GM21423 (cell line): ENCODE measurements around the gene JDP2.

Experiments
- ATAC-seq: cut with Tn5 transposase; IDR thresholded peaks from one replicate; pipeline ENCODE4 v1.9.1; 2021; ENCODE audit warnings: mild to moderate bottlenecking, moderate library complexity; ENCODE audit not compliant: unreplicated experiment

Gene JDP2

DNA sequence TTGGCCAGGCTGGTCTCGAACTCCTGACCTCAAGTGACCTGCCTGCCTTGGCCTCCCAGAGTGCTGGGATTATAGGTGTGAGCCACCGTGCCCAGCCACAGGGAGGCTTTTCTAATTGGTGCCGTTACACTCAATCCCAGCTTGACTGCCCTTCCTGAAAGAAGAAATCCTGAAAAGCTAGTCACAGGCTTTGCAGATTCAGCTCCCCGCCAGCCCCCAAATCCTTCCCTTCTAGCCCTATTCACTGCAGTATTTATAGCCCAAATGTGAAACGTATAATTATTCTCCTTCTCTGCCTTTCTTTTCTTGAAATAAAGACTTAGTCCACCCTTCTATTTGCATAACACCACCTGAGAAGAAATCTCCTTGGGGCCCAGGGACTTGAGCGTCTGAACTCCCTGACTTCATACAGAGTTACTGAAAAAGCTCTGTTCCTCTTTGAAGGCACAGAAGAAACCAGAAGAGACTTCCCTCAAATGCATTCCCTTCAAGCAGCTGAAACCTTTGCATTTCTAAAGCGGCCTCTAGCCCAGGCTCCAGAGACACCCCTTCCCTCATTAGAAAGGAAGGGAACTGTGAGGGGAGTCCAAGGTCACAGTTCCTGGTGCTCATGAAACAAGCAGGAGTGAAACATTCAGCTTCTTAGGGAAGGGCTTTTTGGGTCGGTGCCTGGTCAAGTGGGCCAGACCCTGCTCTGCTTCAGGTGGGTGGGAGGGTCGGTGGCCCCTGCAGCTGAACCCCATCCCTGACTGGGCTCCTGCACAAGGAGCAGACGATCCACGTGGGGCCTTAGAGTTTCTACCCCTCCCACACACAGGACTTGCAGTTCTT, 52.2 kb downstream of the JDP2 start:
- ATAC-seq, result peak; percentile 78

DNA sequence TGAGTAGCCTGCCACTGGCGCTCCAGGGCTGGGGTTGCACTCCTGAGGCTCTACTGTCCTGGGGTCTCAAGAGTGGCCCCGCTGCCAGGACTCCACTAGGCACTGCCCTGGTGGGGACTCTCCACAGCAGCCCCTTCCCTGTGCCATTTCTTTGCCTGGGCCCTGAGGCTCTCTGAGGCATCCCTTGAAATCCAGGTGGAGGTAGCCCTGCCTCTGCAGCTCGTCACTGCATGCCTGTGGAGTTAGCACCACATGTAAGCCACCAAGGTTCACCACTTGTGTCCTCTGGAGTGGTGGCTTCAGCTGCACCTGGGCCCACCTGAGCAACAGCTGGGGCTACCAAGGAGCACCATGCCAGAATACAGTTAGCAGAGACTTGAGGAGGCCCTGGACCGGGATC, 54.5 kb downstream of the JDP2 start:
- no peak for ATAC-seq

DNA sequence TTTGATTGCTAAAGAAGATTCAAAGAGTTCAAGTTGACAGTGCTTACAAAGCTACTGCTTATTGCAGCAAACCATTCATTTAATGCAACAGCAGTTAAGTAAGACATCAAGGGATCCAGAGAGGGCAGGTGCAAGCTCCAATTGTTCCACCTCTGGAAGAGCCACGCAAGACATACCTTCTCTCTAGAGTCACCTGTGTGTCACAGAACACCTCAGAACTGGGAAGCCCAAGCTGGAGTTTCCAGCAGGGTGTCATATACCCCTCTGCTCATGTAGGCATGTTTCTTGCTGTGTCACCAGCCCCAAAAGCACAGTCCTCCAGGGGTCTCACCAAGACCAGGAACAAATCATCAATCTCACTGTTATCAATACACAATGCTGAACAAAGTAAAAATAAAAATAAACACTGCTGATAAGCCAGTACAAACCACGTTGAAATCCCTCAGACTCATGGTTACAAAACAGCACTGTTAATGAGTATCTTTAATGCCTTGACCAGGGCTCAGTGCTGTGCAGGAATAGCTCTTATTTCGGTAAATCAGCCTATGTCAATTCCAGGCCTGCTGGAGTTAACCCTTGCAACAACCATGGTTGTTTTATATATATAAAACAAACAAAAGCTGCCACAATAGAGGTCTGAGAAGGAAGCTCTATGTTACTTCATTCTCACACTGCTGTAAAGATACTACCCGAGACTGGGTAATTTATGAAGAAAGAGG, 57.0 kb downstream of the JDP2 start:
- no peak for ATAC-seq

DNA sequence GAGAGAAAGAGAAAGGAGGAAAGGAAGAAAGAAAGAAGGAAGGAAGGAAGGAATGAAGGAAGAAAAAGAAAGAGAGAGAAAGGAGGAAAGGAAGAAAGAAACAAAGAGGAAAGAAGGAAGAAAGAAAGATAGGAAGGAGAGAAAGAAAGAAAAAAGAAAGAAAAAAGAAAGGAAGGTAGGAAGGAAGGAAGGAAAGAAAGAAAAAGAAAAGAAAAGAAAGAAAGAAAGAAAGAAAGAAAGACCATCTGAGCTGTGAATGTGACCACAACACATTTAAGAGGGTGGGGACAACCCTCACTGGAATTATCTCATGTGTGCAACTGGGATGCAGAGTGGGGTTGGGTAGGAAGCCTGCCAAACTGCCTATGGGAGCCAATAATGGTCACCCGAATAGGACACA, 58.5 kb downstream of the JDP2 start:
- ATAC-seq, result no peak

DNA sequence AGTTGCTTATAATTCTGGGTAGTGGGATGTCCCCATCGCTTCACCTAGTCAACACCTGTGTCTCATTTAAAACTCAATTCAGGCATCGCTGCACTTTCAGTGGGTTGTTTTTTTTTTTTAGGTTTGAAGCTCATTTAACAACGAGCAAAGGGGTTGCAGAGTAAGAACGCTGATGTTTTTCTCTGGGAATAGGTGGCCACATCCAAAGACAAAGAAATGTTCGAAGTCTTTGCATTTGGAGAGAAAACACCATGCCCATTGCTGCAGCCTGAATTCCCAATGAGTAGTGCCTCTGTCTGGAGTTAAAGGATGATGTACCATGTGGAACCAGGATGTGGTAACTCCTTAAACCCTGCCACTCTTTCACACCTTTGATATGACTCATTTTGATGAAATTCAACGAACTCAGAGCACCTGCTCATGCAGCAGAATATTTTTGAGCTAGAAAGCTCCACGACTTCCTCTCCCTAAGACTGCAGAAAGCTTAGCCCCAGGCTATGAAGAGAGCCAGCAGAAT, 59.4 kb downstream of the JDP2 start:
- peak; percentile 66 for ATAC-seq

DNA sequence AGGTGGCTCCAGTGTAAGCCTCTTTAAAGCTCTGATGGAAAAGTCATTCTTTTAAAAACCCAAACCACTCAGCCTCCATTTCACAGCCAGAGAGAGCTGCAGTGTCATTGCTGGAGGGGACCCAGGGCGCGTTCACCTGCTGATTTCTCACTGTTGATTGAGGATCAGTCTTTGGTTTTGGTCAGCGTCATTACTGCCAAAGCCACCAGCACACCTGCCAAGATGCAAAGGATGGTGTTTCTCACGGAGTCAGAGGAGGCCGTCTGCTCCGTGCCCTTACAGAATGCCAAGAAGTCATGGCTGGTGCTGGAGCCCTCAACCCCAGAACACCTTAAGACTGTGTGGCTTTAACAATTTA, 61.6 kb downstream of the JDP2 start:
- no peak for ATAC-seq

DNA sequence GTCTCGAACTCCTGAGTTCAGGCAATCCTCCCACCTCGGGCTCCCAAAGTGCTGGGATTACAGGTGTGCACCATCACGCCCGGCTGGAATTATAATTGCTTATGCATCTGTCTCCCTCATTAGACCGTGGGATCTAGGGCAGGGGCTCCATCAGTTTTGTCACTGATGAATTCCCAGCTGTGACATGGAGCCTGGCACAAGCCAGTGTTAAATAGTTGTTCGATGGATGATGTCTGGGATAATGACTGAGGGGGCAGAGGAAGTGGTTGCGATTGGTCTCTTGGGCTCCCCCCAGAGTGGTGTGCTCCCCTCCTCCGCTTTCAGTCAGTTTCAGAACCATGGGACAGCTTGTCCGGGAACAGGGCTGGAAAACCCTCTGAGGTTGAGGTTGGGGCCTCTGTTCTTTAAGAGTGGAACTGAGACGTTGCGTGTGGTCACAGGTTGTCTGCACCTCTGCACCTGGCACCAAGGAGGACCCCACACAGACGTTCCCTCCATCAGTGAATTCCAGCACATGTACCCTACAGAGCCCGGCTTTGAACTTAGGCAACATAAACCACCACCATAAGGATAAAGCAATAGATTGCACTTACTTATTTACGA, 63.7 kb downstream of the JDP2 start:
- ATAC-seq, result no peak

DNA sequence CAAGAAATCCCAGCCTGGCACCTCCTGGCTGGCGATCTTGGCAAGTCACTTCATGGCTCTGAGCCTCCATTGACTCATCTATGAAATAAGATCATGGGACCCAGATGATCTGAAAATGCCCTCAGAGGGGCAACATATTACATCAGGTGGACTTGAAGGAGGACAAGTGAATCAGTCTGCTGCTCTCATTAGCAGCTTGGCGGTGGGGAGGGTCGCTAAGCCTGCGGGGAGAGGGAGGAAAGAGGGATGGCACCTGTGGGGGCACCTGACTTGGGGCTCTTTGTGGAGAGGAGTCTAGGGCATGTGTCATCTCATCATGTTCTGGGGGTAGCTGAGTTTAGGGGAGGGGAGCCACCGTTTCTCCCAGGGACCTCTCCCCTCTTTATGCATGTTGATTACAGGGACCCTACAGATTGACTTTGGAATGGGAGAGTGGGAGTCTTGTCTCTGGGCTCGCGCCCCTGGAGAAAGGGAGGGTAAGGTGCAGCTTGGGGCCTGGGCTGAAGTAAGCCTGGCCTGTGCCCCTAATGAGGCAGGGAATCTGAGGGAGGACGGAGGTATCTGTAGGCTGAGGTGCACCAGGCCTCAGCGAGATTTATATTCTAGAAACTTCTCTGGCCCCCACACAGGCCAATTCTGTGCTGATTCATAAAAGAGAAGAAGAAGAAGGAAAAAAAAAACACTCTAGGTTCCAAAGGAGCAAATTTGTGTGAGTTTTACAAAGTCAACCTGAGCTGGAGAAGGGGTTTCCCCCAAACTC, 65.2 kb downstream of the JDP2 start:
- no peak for ATAC-seq

DNA sequence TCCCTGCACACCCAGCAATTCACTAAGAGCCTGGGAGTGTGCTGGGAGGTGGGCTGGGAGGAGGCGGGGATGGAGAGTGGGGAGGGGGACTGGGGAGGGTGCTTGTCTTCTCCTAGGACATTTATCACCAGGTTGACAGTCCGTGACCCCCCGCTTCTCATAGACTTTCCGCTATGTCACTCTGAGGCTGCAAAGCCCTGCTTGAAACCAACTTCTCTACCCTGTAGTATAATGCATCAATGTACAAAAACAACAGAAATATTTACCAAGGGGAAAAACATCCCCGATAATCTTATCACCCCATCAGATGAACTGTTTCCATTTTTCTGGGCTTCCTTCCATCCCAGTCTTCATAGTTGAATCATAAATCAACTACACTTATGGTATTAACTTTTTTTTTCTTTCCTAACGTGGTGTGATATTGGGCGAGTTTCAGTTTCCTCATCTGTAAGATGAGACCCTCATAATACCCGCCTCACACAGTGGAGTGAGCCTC, 65.8 kb downstream of the JDP2 start:
- ATAC-seq, result no peak

DNA sequence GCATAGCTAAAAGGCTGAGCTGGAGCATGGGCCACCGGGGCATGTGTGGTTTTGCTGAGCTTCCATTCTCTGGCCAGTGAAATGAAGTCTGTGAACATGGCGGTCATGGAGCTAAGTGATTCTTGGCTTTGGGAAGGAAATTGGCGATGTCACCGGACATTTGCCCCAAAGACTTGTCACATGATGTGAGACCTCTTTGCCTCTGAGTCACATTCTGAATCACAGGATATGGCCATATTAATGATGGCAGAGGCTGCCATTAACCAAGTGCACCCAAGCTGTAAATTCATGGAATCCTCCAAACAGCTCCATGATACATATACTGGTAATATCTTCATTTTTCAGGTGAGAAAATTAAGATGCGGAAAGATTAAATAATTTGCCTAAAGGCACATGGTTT, 67.1 kb downstream of the JDP2 start:
- no peak for ATAC-seq

DNA sequence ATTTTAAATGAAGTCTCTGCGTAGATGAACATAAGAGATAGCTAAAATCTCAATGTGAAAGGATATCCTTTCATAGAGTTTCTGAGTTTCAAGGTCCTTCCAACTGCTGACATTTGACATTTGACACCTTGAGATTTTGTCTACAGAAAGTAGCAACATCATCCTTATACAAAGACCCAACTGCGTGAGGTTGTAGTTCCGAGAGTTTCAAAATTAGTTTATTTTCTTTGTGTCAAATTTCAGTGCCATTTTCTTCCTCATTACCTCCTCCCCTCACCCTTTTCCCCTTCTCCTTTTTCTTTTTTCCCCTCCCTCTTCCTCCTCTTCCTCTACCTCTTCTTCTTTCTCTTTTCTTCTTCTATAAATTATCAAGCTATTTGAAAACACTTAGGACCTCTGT, 67.6 kb downstream of the JDP2 start:
- ATAC-seq, result no peak

DNA sequence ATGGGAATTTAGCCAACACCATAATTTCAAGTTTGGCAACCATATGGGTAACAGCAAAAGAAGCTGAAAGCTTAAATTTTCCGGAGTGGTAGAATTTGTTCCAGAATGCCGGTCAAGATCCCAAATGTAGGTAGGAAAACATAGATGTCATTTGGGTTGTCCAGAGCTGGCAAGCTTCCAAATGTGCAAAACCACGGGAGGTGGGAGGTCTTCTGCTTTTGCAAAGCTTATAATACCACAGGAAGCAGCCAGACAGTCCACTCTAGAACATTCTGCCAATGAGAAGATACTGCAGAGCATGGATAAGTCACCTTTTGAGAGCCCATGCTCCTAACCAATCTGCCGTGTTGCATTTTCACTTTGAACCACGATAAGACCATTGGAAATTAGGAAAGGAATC, 68.1 kb downstream of the JDP2 start:
- no peak for ATAC-seq

DNA sequence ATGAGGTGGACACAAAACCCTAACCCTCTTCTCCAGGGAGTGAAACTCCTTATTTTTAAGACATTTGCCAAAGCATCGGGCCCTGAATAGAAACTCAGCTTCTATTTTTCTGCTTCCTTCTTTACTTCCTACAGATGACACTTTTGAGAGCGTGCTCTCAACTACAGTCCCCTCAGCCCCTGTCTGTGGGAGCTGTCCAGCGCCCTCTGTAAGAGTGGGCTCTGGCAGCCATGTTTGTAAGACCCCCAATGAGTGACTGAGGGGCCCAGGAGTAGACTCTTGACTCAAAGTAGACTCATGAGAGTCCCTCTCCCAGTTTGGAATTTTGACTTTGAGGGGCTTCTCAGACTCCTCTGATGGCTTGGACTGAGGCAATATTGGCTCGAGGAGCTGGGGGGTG, 68.9 kb downstream of the JDP2 start:
- ATAC-seq, result no peak

DNA sequence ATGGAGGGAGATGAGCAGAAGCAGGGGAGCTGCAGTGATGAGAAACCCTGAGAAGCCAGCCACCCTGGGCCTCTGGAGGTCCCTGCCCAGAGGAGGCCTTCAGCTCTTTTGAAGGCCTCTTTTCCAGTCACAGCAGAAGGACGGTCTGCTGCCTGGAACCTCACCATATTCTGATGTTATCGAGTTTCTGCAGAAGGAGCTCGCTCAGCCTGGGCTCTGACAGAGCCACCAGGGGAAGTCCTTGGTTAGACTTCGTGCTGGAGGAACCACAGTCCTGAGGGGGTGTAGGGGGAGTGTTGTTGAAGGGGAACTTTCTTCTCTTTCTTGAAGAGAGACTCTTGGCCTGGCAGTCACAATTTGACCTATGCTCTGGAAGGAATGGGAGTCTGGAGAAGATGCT, 69.4 kb downstream of the JDP2 start:
- ATAC-seq, result no peak

DNA sequence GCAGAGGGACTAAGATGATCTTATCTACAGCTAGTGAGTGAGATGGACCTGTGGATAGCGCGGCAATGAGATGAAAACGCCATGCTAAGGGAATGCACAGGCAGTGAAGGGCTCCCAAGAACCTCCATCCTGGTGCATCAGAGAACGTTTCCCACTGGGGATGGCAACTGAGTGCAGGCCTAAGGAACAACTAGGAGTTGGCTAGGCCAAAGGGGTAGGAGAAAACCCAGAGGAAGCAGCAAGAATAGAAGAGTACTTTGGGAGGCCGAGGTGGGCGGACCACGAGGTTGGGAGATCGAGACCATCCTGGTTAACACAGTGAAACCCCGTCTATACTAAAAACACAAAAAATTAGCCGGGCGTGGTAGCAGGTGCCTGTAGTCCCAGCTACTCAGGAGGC, 69.9 kb downstream of the JDP2 start:
- ATAC-seq, result no peak

DNA sequence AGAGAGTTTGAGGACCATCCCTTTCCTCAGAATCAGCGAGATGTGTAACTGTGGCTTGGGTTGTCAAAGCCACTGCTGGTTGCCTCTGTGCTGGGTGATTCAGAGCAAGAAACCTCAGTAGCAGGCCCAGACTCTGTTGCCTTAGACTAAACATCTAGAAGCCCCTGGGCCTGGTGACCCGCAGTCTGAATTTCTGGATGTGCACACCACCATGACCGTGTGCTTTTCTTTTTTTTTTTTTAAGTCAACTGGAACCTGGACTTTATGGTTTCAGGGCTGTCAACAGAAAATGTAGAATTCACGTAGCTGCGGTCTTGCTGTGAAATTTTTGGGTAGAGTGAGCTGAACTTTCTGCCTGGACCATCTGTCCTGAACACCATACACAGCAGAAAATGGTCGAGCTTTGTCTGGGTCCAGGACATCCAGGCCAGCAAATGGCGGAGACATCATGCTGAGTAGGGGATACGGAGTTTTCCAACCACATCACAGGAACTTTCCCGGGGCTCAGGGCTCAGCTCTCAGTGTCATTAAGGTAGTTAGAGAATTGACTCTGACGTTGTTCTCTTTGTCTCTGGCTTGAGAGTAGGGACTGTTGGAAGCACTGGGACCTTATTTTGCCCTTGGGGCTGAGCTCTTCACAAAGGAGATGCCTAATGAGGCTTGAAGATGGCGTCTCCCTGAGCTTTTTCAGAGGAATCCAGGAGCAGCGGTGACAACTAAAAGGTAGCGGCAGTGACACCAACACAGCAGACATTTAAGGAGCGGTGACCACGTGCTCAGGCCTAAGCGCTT, 71.5 kb downstream of the JDP2 start:
- peak; percentile 71 for ATAC-seq

DNA sequence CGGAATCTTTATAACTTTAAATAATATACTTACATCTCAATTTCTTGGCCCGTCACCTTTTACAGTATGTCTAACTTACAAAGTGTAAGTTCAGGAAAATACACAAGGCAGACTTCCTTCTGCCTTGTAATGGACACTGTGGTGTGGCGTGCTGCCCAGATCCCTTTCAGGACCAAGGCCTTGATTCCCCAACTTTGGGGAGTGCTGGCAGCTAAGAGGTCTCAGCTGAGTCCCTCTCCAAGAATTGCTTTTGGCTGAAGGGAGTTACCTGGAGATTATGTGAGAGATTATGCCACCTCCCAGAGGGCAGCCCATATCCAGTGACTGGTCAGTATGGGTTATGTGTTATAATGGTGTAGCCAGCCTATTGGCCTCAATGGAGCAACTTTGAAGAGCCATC, 73.3 kb downstream of the JDP2 start:
- ATAC-seq, result no peak

DNA sequence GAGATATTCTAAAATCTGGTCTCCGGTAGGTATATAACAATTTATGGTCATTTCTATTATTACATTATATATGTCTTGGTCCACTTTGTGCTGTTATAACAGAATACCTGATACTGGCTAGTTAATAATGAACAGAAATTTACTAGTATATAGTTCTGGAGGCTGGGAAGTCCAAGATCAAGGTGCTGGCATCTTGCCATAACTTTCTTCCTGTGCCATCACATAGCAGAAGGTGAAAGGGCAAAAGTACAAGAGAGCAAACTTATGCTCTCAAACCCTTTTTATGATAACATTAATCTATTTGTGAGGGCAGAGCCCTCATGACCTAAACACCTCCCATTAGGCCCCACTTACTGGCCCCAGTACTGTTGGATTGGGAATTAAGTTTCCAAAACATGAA, 76.6 kb downstream of the JDP2 start:
- ATAC-seq, result no peak

DNA sequence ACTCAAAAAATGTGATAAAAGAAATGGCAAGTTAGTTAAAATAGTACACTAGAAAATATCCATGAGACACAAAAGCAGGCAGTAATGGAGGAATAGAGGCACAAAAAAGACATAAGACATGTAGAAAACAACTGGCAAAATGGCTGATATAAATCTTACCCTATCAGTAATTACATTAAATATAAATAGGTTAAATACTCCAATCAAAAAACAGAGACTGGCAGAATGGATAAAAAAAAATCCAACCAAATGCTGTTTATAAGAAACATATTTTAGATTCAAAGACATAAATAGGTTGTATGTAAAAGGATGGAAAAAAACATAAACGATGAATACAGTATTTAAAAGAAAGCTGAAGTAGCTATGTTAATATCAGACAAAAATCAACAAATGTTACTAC, 79.1 kb downstream of the JDP2 start:
- no peak for ATAC-seq

DNA sequence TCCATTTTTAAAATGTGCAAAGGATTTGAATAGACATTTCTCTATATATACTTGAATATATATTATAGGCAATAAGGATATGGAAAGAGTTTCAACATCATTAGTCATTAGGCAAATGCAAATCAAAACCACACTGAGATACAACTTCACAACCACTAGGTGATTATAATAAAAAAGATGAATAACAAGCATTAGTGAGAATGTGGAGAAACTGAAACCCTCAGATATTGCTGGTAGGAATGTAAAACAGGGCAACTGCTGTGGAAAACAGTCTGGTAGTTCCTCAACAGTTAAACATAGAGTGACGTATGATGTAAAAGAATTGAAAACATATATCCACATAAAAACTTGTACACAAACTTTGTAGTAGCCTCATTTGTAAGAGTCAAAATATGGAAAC, 82.7 kb downstream of the JDP2 start:
- no peak for ATAC-seq
